GM18909 (cell line): Measurements from ENCODE around the gene APOD.
"Not testable (repeated sequence)": the region's sequence is repeated elsewhere in the genome, so short reads cannot be mapped to it uniquely, and the experiment has no call there.

Experiments
- ATAC-seq: cut with Tn5 transposase; IDR thresholded peaks from one replicate; pipeline ENCODE4 v1.9.1; 2021; ENCODE audit warnings: mild to moderate bottlenecking; ENCODE audit not compliant: unreplicated experiment, poor library complexity

APOD gene

DNA sequence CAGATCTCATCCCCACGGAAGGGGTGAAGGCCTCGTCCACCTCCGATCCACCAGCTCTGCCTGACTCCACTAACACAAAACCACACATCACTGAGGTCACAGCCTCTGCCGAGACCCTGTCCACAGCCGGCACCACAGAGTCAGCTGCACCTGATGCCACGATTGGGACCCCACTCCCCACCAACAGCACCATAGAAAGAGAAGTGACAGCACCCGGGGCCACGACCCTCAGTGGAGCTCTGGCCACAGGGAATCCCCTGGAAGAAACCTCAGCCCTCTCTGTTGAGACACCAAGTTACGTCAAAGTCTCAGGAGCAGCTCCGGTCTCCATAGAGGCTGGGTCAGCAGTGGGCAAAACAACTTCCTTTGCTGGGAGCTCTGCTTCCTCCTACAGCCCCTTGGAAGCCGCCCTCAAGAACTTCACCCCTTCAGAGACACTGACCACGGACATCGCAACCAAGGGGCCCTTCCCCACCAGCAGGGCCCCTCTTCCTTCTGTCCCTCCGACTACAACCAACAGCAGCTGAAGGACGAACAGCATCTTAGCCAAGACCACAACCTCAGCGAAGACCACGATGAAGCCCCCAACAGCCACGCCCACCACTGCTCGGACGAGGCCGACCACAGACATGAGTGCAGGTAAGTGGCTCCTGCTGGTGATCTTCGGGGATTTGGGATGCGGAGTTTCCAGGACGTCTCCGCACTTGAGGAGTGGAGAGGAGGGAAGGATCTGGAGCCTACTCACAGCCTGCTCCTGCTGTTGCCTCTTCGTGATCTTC lies 36.0 kb upstream of the APOD start:
- not testable (repeated sequence) for ATAC-seq

DNA sequence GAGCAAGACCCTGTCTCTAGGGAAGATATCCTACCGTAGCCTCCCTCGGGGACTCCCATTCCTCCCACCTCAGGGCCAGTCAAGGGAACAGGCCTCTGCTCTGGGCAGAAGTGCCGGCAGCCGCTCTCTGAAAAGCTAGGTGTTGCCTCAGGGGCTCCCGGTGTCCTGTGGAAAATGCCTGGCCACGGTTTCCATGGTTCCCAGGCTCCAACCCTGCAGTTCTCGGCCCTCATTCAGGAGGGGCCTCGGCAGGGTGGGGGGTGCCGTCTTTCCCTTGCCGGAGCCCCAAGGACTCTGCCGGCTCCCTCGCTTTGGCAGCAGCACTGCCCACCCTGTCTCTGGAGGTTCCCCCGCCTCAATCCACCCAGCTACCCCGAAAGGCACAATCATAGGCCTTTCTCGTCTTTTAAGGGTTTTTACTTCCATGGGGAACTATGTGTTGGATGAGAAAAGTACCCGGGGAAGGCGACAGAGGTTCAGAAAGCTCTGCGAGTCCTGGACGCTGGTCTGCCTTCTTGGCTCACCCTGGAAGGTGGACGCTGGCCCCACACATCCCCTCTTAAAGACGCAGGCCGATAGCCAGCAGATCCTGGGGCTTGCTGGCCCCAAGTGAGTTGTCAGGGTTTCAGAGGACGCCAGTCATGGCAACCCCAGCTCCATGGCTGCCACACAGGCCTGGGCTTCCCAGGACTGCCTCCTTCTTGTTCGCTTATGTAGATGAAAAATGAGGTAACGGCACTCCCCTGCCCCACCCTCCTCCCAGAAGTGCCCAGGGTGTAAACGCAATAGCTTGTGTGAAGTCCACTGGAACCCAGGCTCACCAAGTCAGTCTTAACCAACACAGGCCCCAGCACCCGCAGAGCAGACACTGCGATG lies 34.3 kb upstream of the APOD start:
- ATAC-seq: not testable (repeated sequence)

GRCh38 chr3:195617134-195617533 lies 33.4 kb upstream of the APOD start:
- not testable (repeated sequence) for ATAC-seq

DNA sequence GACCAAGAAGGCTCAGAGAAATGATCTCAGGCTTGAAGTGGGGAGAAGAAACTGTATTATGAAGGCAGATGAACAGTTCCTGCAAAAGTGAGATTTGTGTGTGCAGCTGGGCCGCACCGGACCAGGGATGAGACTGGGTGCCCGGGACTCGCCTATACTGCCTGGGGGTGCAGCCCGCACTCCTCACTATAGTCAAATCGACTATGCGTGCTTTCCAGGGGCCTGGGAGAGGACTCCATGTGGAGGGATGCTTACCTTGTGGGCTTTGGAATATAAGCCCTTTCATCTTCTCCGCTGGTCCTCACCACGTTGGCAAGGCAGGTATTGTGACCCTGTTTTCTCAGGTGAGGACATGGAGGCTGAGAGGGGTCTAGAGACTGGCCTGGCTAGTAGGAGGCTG lies 32.9 kb upstream of the APOD start:
- ATAC-seq: no peak

DNA sequence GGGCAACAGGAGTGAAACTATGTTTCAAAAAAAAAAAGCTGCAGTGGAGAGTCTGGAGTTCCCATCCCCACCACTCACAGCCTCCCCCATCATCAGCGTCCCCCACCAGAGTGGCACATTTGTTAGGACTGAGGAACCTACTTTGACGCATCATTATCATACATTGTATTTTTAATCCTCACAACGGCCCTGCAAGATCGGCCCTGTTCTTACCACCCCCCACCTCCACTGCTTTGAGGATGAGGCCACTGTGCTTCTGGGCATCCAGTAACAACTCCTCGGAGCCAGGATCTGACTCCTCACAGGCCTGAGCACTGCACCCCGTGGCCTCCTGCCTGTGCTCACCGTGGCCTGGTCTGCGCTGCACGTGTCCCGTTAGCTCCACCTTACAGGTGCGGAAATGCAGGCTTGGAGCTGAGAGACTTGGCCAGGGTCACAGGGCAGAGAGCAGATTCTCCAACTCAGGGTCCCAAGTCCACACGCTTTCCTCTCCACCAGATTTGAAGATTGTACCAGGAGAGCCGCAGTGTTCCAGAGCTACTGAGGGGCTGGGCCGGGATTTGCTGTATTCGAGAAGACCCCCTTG lies 32.3 kb upstream of the APOD start:
- not testable (repeated sequence) for ATAC-seq

DNA sequence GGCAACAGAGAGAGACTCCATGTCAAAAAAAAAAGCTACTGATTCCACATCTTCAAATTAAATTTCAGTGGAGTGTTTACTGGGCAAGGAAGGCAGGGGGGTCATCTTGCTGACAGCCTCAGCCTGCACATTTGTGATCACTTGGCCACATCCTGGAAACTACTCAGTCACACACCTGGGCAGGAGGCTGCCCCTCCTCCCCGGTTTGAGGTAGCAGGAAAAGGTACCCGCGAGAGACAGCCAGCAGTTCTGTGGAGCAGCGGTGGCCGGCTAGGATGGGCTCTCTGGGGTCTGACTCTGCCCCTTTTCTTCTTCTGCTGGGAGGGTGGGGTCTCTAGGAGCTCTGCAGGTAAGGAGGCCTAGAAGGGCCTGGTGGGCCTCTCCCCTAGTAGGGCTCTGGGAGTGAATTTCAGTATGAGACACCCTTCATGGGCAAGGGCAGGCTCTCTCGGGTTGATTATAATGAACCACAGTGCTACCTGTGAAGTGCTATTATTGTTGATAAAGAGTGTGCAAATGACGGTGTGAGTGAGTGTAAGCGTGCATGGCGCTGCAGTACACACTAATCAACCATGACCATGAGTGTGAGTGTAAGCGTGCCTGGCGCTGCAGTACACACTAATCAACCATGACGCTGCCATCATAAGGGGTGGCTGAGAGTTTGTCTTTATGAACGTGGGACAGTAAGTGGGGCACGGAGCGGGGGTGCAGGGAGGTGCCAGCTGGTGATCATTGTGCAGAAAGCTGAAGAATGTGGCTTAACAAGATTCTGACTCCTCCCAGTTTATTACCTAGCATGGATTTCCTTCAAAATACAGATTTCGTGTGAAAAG lies 31.1 kb upstream of the APOD start:
- ATAC-seq: not testable (repeated sequence)

- no peak for ATAC-seq
Measured at GRCh38 chr3:195613468-195614069, 29.8 kb upstream of the APOD start.

DNA sequence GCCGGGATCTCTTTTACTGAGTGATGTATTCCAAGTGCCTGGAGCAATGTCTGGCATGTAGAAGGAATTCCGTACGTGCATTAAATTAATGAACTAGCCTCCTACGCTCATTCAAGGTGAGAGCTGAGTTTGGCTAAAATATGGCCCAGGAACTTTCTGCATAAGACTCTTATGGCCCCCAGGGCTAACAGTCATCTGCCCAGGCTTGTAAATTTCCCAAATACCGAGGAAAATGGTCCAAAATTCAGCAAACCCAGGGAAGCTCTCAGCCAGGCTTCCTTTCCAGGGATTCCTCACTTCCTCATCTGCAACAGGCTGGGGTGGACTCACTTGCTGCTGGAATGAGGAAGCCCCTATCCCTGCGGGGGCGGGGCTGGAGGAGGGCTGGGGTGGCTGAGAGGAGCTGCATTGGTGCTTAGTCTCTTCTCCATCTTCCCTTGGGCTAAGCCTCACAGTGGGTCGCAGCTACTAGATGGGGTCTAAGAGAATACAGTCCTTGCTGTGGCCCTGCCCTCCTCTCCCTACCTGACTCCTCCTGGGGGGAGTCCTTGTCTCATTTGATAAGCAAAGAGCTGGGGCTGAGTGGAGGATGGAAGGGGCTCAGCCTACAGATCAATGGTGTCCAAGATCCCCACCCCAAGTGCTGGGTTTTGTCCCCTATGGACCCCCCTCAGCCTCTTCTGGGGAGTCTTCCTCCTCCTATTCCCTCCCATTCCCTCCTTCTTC lies 28.5 kb upstream of the APOD start:
- ATAC-seq: no peak

GRCh38 chr3:195609229-195609628 lies 25.5 kb upstream of the APOD start:
- ATAC-seq: no peak

- not testable (repeated sequence) for ATAC-seq
Measured at GRCh38 chr3:195601785-195602184, 18.0 kb upstream of the APOD start.

DNA sequence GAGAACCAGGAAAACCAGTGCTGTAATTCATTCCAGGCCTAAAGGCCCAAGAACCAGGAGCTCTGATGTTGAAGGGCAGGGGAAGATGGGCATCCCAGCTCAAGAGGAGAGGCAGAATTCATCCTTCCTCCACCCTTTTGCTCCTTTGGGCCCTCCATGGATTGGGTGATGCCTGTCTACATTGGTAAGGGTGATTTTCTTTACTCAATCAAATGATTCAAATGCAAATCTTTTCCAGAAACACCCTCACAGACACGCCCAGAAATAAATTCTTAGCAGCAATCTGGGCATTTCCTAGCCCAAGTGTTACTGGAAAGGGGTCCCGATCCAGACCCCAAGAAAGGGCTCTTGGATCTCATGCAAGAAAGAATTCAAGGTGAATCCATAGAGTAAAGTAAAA lies 17.6 kb upstream of the APOD start:
- no peak for ATAC-seq

DNA sequence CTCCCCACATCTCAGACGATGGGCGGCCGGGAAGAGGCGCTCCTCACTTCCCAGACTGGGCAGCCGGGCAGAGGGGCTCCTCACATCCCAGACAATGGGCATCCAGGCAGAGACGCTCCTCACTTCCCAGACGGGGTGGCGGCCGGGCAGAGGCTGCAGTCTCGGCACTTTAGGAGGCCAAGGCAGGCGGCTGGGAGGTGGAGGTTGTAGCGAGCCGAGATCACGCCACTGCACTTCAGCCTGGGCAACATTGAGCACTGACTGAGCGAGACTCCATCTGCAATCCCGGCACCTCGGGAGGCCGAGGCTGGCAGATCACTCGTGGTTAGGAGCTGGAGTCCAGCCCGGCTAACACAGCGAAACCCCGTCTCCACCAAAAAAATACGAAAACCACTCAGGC lies 16.2 kb upstream of the APOD start:
- ATAC-seq: not testable (repeated sequence)

DNA sequence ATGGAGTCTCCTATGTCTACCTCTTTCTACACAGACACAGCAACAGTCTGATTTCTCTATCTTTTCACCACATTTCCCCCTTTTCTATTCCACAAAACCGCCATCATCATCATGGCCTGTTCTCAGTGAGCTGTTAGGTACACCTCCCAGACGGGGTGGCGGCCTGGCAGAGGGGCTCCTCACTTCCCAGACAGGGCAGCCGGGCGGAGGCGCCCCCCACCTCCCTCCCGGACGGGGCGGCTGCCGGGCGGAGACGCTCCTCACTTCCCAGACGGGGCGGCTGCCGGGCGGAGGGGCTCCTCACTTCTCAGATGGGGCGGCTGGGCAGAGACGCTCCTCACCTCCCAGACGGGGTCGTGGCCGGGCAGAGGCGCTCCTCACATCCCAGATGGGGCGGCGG lies 15.8 kb upstream of the APOD start:
- ATAC-seq: not testable (repeated sequence)

DNA sequence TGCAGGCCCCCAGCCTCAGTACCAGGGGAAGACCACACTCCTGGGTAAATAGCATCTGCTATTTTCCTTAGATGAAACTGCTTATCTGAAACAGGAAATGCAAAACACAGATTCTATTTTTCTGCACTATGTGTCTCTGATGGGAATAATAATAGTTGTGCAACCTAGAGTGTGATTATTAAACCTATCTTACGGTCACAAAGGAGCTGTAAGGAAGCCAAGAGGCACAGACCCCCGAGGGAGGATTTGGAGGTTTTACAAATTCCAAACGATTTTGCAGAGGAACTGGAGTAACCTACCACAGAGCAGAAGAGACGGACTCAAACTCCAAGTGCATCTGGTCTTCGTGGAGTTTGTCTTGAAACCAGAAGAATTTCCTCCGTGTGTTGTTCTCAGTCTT lies 14.1 kb upstream of the APOD start:
- ATAC-seq: no peak

DNA sequence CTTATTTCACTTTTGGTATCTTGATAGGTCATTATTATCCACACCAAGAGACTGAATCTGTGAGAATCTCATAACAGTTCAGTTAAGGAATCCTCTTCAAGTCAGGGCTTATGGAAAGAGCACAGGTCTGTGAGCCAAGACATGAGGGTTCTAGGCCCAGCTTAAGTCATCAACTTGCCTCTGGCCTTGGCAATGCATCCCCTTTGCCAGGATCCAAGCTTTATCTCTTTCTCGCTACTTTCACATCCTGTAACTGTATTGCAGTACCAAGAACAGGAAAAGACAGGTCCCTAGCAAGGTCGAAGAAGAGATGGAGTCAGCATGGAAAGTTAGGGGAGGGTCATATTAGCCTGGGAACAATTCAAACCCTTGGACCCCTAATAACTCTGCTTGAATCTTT lies 13.5 kb upstream of the APOD start:
- no peak for ATAC-seq

- no peak for ATAC-seq
Measured at GRCh38 chr3:195596765-195597171, 13.0 kb upstream of the APOD start.

GRCh38 chr3:195595785-195596531 lies 12.2 kb upstream of the APOD start:
- ATAC-seq: no peak

GRCh38 chr3:195591852-195592251 lies 8.1 kb upstream of the APOD start:
- ATAC-seq: no peak

- ATAC-seq: no peak
Measured at GRCh38 chr3:195591220-195591619, 7.5 kb upstream of the APOD start.
